22Rv1 (cell line): ENCODE data around the gene CRADD.

Experiments
- CTCF ChIP-seq: fragments of 450-650 bp; IDR thresholded peaks from 2 replicates; pipeline ENCODE4 v1.5.1; 2017; ENCODE audit warnings: mild to moderate bottlenecking
- ZFX ChIP-seq: fragments of 450-650 bp; IDR thresholded peaks from 2 replicates; pipeline ENCODE4 v1.6.1; 2017; ENCODE audit warnings: antibody characterized with exemption, borderline replicate concordance

- TF ChIP-seq CTCF = no peak
- no peak for TF ChIP-seq ZFX
These were observed 105.7 kb downstream of the CRADD start for GRCh38 chr12:93782853-93783252.
